Nephron (organoid): ENCODE measurements around the gene TMA7B.

ENCODE experiments used
- H3K27ac Mint-ChIP-seq, 3 experiments: 2 replicates each; pipeline ENCODE4 v1.8.0; 2020; ENCODE audit warnings: mixed read lengths in 3 of 3, mild to moderate bottlenecking in 2 of 3, moderate library complexity in 1 of 3
- H3K27me3 Mint-ChIP-seq: 2 replicates; pipeline ENCODE4 v1.8.0; 2021; ENCODE audit warnings: low read depth, mild to moderate bottlenecking, moderate library complexity, mixed read lengths
- H3K36me3 Mint-ChIP-seq: 2 replicates; pipeline ENCODE4 v1.8.0; 2020; ENCODE audit warnings: low read depth, mixed read lengths
- H3K4me1 Mint-ChIP-seq: 2 replicates; pipeline ENCODE4 v1.8.0; 2020; ENCODE audit warnings: mixed read lengths
- H3K4me3 Mint-ChIP-seq, 3 experiments: 2 replicates each; pipeline ENCODE4 v1.8.0; 2020; ENCODE audit warnings: mild to moderate bottlenecking in 3 of 3, mixed read lengths in 3 of 3, moderate library complexity in 2 of 3
- H3K9me3 Mint-ChIP-seq: 2 replicates; pipeline ENCODE4 v1.8.0; 2020; ENCODE audit warnings: mixed read lengths
- CTCF ChIP-seq, 3 experiments: fragments of 200-600 bp; sonication (generic); IDR thresholded peaks; one replicate each; pipeline ENCODE4 v1.5.0; 2021; ENCODE audit warnings: antibody characterized with exemption in 3 of 3; ENCODE audit not compliant: unreplicated experiment in 3 of 3

Gene TMA7B

GRCh38 chr22:39923696-39924095, 36.5 kb upstream of the TMA7B start:
- H3K36me3 Mint-ChIP-seq = no peaks in the 10 kb centered on the region
- peaks cover 11% of the 10 kb centered on the region for H3K4me1 Mint-ChIP-seq
- H3K27me3 Mint-ChIP-seq = peaks cover 6% of the 10 kb centered on the region
- H3K9me3 Mint-ChIP-seq = no peaks in the 10 kb centered on the region
- no peak overlapping the region for H3K27ac Mint-ChIP-seq
- H3K4me3 Mint-ChIP-seq = no peak overlapping the region
- TF ChIP-seq CTCF (IDR thresholded peaks at IDR 0.05; ENCODE audit: unreplicated experiment in 3 of 3) = no peak

- no peak for TF ChIP-seq CTCF (IDR thresholded peaks at IDR 0.05; ENCODE audit: unreplicated experiment in 3 of 3)
- Mint-ChIP-seq H3K4me1 (peaks cover 11% of the 10 kb centered on the region), H3K9me3 (no peaks in the 10 kb centered on the region), H3K36me3 (no peaks in the 10 kb centered on the region), H3K27ac (no peak overlapping the region), H3K4me3 (no peak overlapping the region), H3K27me3 (peaks cover 6% of the 10 kb centered on the region)
These were observed 35.9 kb upstream of the TMA7B start for GRCh38 chr22:39924286-39924685.

- Mint-ChIP-seq H3K9me3 (no peaks in the 10 kb centered on the region), H3K4me1 (peaks cover 11% of the 10 kb centered on the region), H3K4me3 (no peak overlapping the region), H3K36me3 (no peaks in the 10 kb centered on the region), H3K27me3 (peaks cover 6% of the 10 kb centered on the region), H3K27ac (no peak overlapping the region)
- no peak for TF ChIP-seq CTCF (IDR thresholded peaks at IDR 0.05; ENCODE audit: unreplicated experiment in 3 of 3)
These were observed 34.9 kb upstream of the TMA7B start for GRCh38 chr22:39925273-39925672.

GRCh38 chr22:39925909-39926679, 34.1 kb upstream of the TMA7B start:
- no peaks in the 10 kb centered on the region for H3K9me3 Mint-ChIP-seq
- peaks cover 6% of the 10 kb centered on the region for H3K27me3 Mint-ChIP-seq
- no peaks in the 10 kb centered on the region for H3K36me3 Mint-ChIP-seq
- no peak overlapping the region for H3K4me3 Mint-ChIP-seq
- TF ChIP-seq CTCF (IDR thresholded peaks at IDR 0.05; ENCODE audit: unreplicated experiment in 3 of 3) = no peak
- peaks cover 11% of the 10 kb centered on the region for H3K4me1 Mint-ChIP-seq
- no peak overlapping the region for H3K27ac Mint-ChIP-seq

GRCh38 chr22:39926753-39927152, 33.4 kb upstream of the TMA7B start:
- Mint-ChIP-seq H3K27me3 (peaks cover 6% of the 10 kb centered on the region), H3K4me3 (no peak overlapping the region), H3K9me3 (no peaks in the 10 kb centered on the region), H3K4me1 (peaks cover 11% of the 10 kb centered on the region), H3K36me3 (no peaks in the 10 kb centered on the region), H3K27ac (no peak overlapping the region)
- TF ChIP-seq CTCF (IDR thresholded peaks at IDR 0.05; ENCODE audit: unreplicated experiment in 3 of 3) = no peak

- Mint-ChIP-seq H3K4me3 (no peak overlapping the region), H3K36me3 (no peaks in the 10 kb centered on the region), H3K4me1 (peaks cover 11% of the 10 kb centered on the region), H3K27me3 (no peaks in the 10 kb centered on the region), H3K9me3 (no peaks in the 10 kb centered on the region), H3K27ac (no peak overlapping the region)
- TF ChIP-seq CTCF (IDR thresholded peaks at IDR 0.05; ENCODE audit: unreplicated experiment in 3 of 3) = no peak
These were observed 32.7 kb upstream of the TMA7B start for GRCh38 chr22:39927544-39927943.
